ENCODE results near the gene MAPK6.
"Not testable (repeated sequence)": the region's sequence is repeated elsewhere in the genome, so short reads cannot be mapped to it uniquely, and the experiment has no call there.

The MAPK6 gene

GRCh38 chr15:52011711-52012144, 7.3 kb upstream of the MAPK6 start:
- DNase-seq: no peak

- no peak for DNase-seq
Observed at GRCh38 chr15:52012210-52012609, 6.8 kb upstream of the MAPK6 start.

GRCh38 chr15:52013151-52013791, 5.7 kb upstream of the MAPK6 start:
- peak; percentile 91 for DNase-seq

GRCh38 chr15:52014616-52015015, 4.4 kb upstream of the MAPK6 start:
- no peak for DNase-seq

GRCh38 chr15:52016316-52016715, 2.7 kb upstream of the MAPK6 start:
- no peak for DNase-seq

GRCh38 chr15:52018244-52018643, 775 bp upstream of the MAPK6 start:
- no peak for DNase-seq

- peak; percentile 81 for DNase-seq
Observed at GRCh38 chr15:52019394-52020220, 588 bp downstream of the MAPK6 start.

DNA sequence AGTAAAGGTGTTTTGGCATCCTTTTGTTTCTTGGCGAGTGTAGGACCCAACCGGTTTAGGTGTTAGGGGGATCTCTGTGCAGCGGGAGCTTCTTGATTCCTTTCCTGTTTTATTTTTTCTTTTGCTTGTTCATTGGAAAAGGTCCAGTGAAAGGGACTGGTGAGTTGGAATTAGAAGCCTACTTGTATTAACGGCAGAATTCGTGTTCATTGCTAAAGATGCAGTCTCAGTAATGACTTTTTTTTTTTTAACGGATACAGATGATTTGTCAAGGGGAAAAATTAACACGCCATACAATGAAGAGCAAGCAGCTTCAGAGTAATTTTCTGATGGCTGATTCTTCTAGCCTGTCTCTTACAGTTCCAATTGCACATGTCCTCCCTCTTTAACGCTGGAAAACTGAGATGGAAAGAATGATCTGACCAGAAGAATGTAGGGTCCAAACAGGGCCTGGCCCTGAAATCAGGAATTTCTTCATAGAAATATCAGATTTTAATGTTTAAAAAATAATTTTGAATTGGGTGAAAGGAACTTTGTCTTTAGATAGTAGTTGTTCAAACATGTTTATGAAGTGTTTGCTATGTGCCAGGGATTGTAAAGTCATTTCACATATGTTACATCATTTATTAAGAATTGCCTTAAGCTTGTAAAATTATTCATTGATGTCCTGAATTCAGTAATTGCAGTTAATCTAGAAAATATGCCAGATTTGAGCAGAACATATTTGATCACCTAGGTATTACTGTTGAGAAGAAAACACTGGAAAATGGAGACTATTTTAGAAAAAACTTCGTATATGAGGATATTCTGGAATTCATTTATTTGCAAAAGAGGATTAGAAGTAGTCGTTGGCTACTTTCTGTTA, 1.4 kb downstream of the MAPK6 start:
- DNase-seq: no peak

- peak; percentile 92 for DNase-seq
Observed at GRCh38 chr15:52021128-52021671, 2.2 kb downstream of the MAPK6 start.

- no peak for DNase-seq
Observed at GRCh38 chr15:52021892-52022540, 3.0 kb downstream of the MAPK6 start.

- DNase-seq: no peak
Observed at GRCh38 chr15:52023169-52023922, 4.3 kb downstream of the MAPK6 start.

DNA sequence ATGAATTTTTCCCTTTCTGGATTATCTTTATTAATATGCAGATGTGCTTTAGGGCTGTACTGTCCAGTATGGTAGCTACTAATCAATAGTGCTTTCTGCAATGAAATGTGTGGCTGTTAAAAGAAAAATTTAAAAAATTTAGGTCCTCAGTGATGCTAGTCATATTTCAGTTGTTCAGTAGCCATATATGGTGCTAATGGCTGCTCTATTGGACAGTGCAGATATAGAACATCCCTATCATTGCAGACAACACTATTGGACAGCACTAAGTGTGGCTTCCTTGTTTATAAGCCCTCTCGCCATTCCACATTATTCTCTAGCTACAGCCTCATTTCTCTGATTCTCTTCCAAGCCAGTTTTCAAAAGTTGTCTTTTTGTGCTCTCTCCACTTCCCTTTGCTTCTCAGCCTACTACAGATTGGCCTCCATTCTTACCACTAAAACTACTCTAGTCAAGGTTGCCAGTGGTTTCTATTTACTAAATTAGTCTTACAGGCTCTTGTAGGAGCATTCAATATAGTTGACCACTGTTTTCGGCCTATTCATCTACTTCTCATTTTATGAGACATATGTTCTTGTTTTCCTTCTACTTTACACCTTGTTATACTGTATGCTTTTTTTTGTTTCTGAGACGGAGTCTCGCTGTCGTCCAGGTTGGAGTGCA, 9.5 kb downstream of the MAPK6 start:
- DNase-seq: no peak

DNA sequence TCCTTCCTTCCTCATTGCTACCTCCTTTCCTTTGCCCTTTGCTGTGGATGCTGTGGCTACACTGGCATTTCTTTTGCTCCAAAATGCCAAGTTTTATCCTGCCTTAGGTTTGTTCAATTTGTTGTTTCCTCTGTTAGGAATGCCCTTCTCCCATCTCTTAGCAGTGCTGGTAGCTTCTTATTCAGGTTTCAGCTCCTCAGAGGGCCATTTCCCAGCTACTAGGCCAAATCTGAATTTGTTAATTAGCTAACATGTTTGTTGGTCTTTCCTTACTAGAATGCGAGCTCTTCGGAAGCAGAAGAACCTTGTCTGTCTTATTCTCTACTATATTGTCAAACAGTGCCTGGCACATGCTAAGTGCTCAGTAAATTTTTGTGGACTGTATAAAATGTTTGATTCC, 11.0 kb downstream of the MAPK6 start:
- no peak for DNase-seq

GRCh38 chr15:52031556-52031955, 12.5 kb downstream of the MAPK6 start:
- no peak for DNase-seq

DNA sequence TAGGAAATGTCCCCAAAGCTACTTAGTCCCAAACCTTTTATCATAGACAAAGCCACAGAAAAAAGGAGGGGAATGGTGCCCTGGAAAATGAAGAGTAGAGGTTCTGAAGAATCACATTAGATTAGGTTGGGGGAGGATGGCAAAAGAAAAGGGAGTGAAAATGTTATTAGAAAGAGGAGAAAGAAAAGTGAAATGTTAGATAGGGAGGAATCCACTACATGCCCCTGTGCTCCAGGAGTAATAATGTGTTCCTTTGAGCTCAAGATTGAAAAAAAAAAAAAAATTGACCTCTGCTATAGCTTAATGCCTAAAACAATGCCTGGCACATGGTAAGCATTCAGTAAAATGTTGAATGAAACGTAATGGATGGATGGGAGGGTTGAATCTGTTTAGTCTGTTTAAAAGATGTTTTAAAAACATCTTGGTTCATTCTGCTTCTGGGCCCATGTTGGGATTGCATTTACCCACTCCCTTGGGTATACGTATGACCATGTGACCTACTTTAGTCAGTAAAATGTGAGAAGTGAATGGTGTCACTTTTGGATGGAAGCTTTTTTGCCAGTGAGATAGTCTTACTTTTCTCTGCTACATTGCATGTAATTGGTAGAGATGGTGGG, 19.0 kb downstream of the MAPK6 start:
- DNase-seq: no peak

DNA sequence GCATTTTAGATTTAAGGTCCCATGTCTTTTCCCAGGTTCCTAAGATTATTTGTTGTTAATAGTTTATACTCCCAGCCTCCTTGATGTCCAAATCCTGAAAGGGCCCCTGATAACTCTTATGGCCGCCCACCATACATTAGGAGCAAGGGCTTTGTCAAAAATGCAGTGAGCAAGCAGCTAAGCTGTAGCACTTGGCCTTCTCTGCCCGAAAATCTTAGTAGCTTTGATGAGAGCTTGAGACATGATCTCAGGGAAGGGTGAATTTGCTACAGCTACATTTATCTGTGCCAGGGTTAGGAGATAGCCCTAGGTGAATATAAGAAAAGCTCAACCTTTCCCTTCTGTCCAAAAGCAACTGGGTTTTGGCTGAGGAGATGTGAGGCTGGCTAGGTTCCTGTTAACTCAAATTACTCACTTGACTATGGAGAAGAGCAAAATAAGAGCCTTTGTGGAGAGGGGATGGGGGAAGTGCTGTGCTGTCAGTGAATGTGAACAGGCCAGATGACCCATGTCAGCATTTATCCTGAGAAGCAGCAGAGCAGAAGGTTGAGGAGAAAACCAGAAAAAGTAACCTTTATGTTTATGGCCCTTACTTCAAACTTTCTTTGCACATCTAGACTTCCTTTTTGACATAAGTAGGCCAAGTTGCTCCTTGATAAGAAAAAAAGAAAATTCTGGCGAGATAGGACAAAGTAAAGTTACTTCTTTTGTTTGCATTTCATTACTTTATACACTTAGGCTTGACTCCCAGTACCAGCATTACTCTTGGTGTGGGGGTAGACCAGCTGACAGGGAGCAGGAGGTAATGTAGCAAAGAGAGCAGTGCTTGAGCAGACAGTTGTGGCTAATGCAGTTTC, 21.1 kb downstream of the MAPK6 start:
- DNase-seq: no peak

GRCh38 chr15:52042051-52042851, 23.2 kb downstream of the MAPK6 start:
- DNase-seq: no peak

DNA sequence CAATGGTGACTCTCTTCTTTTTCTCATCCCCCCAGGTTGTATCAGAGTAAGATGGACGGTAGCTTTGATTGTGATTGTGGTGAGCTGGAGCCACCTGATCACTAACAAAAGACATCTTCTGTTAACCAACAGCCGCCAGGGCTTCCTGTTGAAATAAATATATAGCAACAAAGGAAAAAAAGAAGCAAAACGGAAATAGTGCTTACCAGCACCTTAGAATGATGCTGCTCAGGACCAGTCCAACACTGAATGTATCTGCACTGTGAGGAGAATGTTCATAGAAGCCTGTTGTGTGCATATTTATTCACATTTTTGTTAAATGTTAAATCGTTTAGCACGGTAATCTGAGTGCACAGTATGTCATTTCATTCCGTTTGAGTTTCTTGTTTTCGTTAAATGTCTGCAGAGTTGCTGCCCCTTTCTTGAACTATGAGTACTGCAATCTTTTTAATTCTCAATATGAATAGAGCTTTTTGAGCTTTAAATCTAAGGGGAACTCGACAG, 26.8 kb downstream of the MAPK6 start:
- DNase-seq: peak; percentile 61

DNA sequence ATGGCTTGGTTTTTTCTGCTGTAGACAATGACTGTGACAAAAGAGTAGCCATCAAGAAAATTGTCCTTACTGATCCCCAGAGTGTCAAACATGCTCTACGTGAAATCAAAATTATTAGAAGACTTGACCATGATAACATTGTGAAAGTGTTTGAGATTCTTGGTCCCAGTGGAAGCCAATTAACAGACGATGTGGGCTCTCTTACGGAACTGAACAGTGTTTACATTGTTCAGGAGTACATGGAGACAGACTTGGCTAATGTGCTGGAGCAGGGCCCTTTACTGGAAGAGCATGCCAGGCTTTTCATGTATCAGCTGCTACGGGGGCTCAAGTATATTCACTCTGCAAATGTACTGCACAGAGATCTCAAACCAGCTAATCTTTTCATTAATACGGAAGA, 27.5 kb downstream of the MAPK6 start:
- not testable (repeated sequence) for DNase-seq

Measured in activated CD4-positive, alpha-beta T cell treated with anti-CD3 and anti-CD28 coated beads, Interleukin-10, Interleukin-2, amounts not matched to agents 100 ng/mL and 50 ng/mL, durations not matched to agents 16 hours and 8 hours (primary cell).